Measurements from ENCODE around the gene CADM3.

Gene CADM3

GRCh38 chr1:159208175-159208825 is 36.9 kb downstream of the CADM3 start:
- Histone ChIP-seq H3K9ac (no peak overlapping the region), H3K36me3 (no peaks in the 10 kb centered on the region), H3K4me3 (no peak overlapping the region), H3K9me3 (replicated peaks in 1 of 11) (no peaks in the 10 kb centered on the region), H3K4me1 (peaks cover 0 to 7% (median 0%) of the 10 kb centered on the region in 10 experiments; a peak in 6 of 20 replicates), H3K27me3 (no peaks in the 10 kb centered on the region), H4K20me1 (peaks cover 0 to 8% (median 0%) of the 10 kb centered on the region in 11 experiments; a peak in 1 of 22 replicates), H3K4me2 (no peak overlapping the region), H3K27ac (no peak overlapping the region)
- TF ChIP-seq Cebpa-rat (IDR thresholded peaks at IDR 0.05) = no peak

GRCh38 chr1:159209061-159209460 is 37.6 kb downstream of the CADM3 start:
- Histone ChIP-seq H4K20me1 (peaks cover 0 to 8% (median 0%) of the 10 kb centered on the region in 11 experiments; a peak in 1 of 22 replicates), H3K9ac (no peak overlapping the region), H3K36me3 (no peaks in the 10 kb centered on the region), H3K27ac (no peak overlapping the region), H3K4me3 (no peak overlapping the region), H3K9me3 (replicated peaks in 1 of 11) (no peaks in the 10 kb centered on the region), H3K4me2 (no peak overlapping the region), H3K4me1 (no peaks in the 10 kb centered on the region; a peak in 2 of 20 replicates), H3K27me3 (no peaks in the 10 kb centered on the region)
- no peak for TF ChIP-seq Cebpa-rat (IDR thresholded peaks at IDR 0.05)

GRCh38 chr1:159211331-159212136 is 40.1 kb downstream of the CADM3 start:
- Histone ChIP-seq H3K4me1 (no peaks in the 10 kb centered on the region; a peak in 1 of 20 replicates), H3K9me3 (replicated peaks in 1 of 11) (no peaks in the 10 kb centered on the region), H3K27ac (no peak overlapping the region), H3K27me3 (no peaks in the 10 kb centered on the region), H3K36me3 (no peaks in the 10 kb centered on the region), H3K9ac (no peak overlapping the region), H3K4me3 (no peak overlapping the region), H3K4me2 (peak overlapping the region in 2 of 11 experiments; percentile 23 to 40; a peak in 2 of 22 replicates), H4K20me1 (no peaks in the 10 kb centered on the region)
- TF ChIP-seq Cebpa-rat (IDR thresholded peaks at IDR 0.05) = no peak

GRCh38 chr1:159212596-159212995 is 41.2 kb downstream of the CADM3 start:
- Histone ChIP-seq H3K4me2 (no peak overlapping the region), H3K4me3 (no peak overlapping the region), H3K27ac (no peak overlapping the region), H3K4me1 (no peaks in the 10 kb centered on the region; a peak in 1 of 20 replicates), H3K36me3 (no peaks in the 10 kb centered on the region), H4K20me1 (no peaks in the 10 kb centered on the region), H3K27me3 (no peaks in the 10 kb centered on the region), H3K9me3 (replicated peaks in 1 of 11) (no peaks in the 10 kb centered on the region), H3K9ac (no peak overlapping the region)
- no peak for TF ChIP-seq Cebpa-rat (IDR thresholded peaks at IDR 0.05)

GRCh38 chr1:159214149-159214760 is 42.8 kb downstream of the CADM3 start:
- Histone ChIP-seq H3K4me1 (no peaks in the 10 kb centered on the region; a peak in 1 of 20 replicates), H3K27ac (no peak overlapping the region), H3K27me3 (no peaks in the 10 kb centered on the region), H3K36me3 (no peaks in the 10 kb centered on the region), H3K9me3 (replicated peaks in 1 of 11) (no peaks in the 10 kb centered on the region), H3K4me2 (no peak overlapping the region), H4K20me1 (no peaks in the 10 kb centered on the region), H3K4me3 (no peak overlapping the region), H3K9ac (no peak overlapping the region)
- TF ChIP-seq Cebpa-rat (IDR thresholded peaks at IDR 0.05) = no peak

- Histone ChIP-seq H3K9me3 (replicated peaks in 1 of 11) (no peaks in the 10 kb centered on the region), H3K4me3 (no peak overlapping the region), H3K4me1 (no peaks in the 10 kb centered on the region), H4K20me1 (no peaks in the 10 kb centered on the region), H3K9ac (no peak overlapping the region), H3K36me3 (no peaks in the 10 kb centered on the region), H3K27me3 (no peaks in the 10 kb centered on the region), H3K27ac (no peak overlapping the region), H3K4me2 (no peak overlapping the region)
- TF ChIP-seq Cebpa-rat (IDR thresholded peaks at IDR 0.05) = no peak
These were observed 47.5 kb downstream of the CADM3 start for GRCh38 chr1:159218649-159219636.

GRCh38 chr1:159222075-159222865 is 50.9 kb downstream of the CADM3 start:
- no peak overlapping the region for H3K9ac ChIP-seq
- no peaks in the 10 kb centered on the region for H3K36me3 ChIP-seq
- peak in 8 of 11 experiments; percentile 28 to 89 (median 63); a peak in 10 of 22 replicates for TF ChIP-seq Cebpa-rat (IDR thresholded peaks at IDR 0.05)
- H3K27ac ChIP-seq = no peak overlapping the region
- H3K27me3 ChIP-seq = no peaks in the 10 kb centered on the region
- H3K9me3 ChIP-seq (replicated peaks in 1 of 11) = no peaks in the 10 kb centered on the region
- H4K20me1 ChIP-seq = no peaks in the 10 kb centered on the region
- no peaks in the 10 kb centered on the region for H3K4me1 ChIP-seq
- no peak overlapping the region for H3K4me3 ChIP-seq
- H3K4me2 ChIP-seq = no peak overlapping the region

GRCh38 chr1:159223004-159223403 is 51.6 kb downstream of the CADM3 start:
- Histone ChIP-seq H3K9me3 (replicated peaks in 1 of 11) (no peaks in the 10 kb centered on the region), H3K9ac (no peak overlapping the region), H3K4me1 (no peaks in the 10 kb centered on the region), H3K36me3 (no peaks in the 10 kb centered on the region), H3K4me2 (no peak overlapping the region), H3K27ac (no peak overlapping the region), H4K20me1 (no peaks in the 10 kb centered on the region), H3K27me3 (no peaks in the 10 kb centered on the region), H3K4me3 (no peak overlapping the region)
- TF ChIP-seq Cebpa-rat (IDR thresholded peaks at IDR 0.05) = no peak
